Gastrocnemius medialis (tissue), 4 donors: Measurements from ENCODE around the gene IFI6. TPM values are rescaled to one million over a fixed set of nuclear protein-coding genes. Genes with fewer than 3 reads are reported as not detected.

ENCODE experiments used
- ATAC-seq, 2 donors: fragments of 150-250 bp; one replicate each; pipeline ENCODE4 v1.9.1; 2016
- DNase-seq, 2 donors: peaks; one replicate each; pipeline ENCODE4 v3.0.0-alpha.2; 2019
- H3K27ac ChIP-seq, 4 donors: fragments of 200-600 bp; sonication (generic); 1 replicate in 1 of 4; 2 replicates in 3 of 4; pipeline ENCODE4 v1.5.1; 2016 to 2018; ENCODE audit warnings: mild to moderate bottlenecking in 2 of 4, moderate library complexity in 1 of 4
- H3K27me3 ChIP-seq, 3 donors: fragments of 200-600 bp; sonication (generic) in 2 of 3; 1 replicate in 1 of 3; 2 replicates in 2 of 3; pipeline versions ENCODE4 v1.5.1 to v1.6.0; 2016 to 2019; ENCODE audit warnings: mild to moderate bottlenecking in 1 of 3, moderate library complexity in 1 of 3
- H3K36me3 ChIP-seq, 2 donors: fragments of 200-600 bp; sonication (generic) in 1 of 2; one replicate each; pipeline ENCODE4 v1.5.1; 2017 to 2018
- H3K4me1 ChIP-seq, 2 donors: fragments of 200-600 bp; sonication (generic) in 1 of 2; one replicate each; pipeline ENCODE4 v1.5.1; 2016 to 2017; ENCODE audit warnings: mild to moderate bottlenecking in 2 of 2
- H3K4me3 ChIP-seq, 4 donors: fragments of 200-600 bp; sonication (generic) in 3 of 4; 1 replicate in 1 of 4; 2 replicates in 3 of 4; pipeline ENCODE4 v1.5.1; 2016 to 2019; ENCODE audit warnings: mild to moderate bottlenecking in 2 of 4
- H3K9me3 ChIP-seq, 3 donors: fragments of 200-600 bp; sonication (generic) in 2 of 3; 1 replicate in 1 of 3; 2 replicates in 2 of 3; pipeline ENCODE4 v1.5.1; 2016 to 2019
- POLR2A ChIP-seq, 2 donors: fragments of 450-650 bp; IDR thresholded peaks; one replicate each; pipeline ENCODE4 v1.6.1; 2017; ENCODE audit warnings: antibody characterized with exemption in 2 of 2, mild to moderate bottlenecking in 2 of 2, moderate library complexity in 2 of 2
- in situ Hi-C, 4 donors: fragments of 200-750 bp; cut with MboI; loops; one replicate each; pipeline versions ENCODE4 v1.15.0 to v1.8.0; 2017; ENCODE audit warnings: low sequenced_read_pairs in 4 of 4
- intact Hi-C: fragments of 100-400 bp; cut with DNase I; formaldehyde crosslinking; loops from one replicate; pipeline ENCODE4 v1.15.1; 2023; ENCODE audit warnings: low total_unique reads
- total RNA-seq, 4 donors: library from RNA; depleted of rRNA; stranded (reverse); fragments of >200 nt; gene quantifications; one replicate each; pipeline versions ENCODE4 v1.1.0 to v1.2.3, GENCODE V29; 2016
- TF ChIP-seq, protein P1 (sequence below), 5 experiments: fragments of 450-650 bp in 3 of 5; fragments of 200-600 bp in 2 of 5; sonication (generic) in 2 of 5; IDR thresholded peaks in 4 of 5; conservative IDR thresholded peaks in 1 of 5; 1 replicate in 4 of 5; 2 replicates in 1 of 5; pipeline ENCODE4 v1.5.1; 2016 to 2019; ENCODE audit warnings: antibody characterized with exemption in 5 of 5, mild to moderate bottlenecking in 3 of 5, moderate library complexity in 3 of 5

IFI6 gene, protein sequence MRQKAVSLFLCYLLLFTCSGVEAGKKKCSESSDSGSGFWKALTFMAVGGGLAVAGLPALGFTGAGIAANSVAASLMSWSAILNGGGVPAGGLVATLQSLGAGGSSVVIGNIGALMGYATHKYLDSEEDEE
- total RNA-seq = 10 to 100 TPM in 3 of 4 donors, 1 to 10 TPM in 1; 7.7 to 25.1 (median 14.5) TPM

DNA sequence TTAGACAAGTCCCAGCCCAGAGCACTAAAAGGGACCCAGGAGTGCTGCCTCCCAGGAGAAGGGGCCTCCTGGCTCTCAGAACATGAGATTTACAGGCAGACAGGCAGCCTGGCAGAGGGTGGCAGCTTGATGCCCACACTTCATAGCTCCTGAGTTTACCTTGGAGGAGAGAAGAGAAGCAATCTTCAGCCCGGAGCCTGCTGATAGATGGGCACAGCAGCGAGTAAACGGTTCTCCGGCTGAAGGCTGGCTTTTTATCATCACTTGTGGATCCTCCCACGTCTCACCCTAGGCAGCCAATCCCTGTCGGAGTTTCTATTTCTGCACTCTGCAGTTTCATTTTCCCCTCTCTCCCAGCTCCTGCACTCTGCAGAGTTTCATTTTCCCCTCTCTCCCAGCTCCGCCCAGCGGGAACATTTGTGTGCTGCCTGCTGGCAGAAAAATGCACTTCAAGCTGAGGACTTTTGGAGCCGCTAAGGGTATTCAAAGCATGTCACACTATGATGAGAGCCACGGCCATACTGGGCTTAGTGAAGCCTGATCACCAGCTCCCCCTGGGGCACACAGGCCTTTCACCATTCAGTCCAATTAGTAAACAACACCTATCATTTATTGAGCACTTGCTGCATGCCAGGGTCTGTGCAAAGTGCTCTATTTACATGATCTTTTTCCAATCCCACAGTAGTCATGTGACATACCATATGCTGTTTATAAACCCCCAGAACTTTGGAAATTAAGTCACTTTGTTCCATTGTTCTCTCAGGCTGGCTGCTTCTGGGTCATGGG, at the start of gene IFI6:
Gene IFI6 (minus strand): TSS at position 229 of the 786 bp plus-strand sequence. CDS start 2,878 bp downstream, outside the sequence.
- in situ Hi-C loops = no loop called here

DNA sequence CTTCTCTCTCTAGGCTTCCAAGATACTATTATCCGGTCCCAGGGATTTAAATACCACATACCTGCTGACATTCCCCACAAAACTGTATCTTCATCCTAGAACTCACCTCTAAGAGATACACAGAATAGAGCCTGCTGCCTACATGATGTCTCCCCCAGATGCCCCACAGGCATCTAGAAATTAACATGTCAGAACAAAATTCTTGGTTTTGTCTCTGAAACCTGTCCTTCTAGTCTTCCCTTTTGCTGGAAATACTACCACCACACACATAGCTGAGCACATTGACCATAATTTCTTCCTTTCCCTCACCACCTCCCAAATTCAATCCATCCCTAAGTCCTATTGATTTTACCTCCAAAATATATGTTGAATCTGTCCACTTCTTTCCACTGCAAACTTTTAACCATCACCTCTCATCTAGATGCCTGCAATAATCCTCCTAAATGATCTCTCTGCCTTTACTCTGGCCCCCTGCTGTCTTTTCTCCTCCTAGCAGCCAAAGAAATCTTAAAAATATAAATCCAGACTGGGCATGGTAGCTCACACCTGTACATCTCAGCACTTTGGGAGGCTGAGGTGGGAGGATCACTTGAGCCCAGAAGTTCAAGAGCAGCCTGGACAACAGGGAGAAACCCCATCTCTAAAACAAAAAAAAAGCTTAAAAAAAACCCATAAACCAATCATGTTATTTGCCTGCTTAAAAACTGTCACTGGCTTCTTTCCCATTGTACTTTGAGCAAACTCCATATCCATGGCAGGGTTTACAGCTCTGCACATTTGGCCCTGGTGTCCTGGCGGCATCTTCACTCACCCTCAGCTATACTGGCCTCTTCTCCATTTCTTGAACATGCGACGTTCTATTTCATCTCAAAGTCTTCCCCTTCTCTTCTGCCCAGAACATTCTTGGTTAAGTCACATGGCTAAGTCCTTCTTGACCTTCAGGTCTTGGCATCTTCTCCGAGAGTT, 47.6 kb upstream of the IFI6 start:
- in situ Hi-C loops = no loop called here
- Histone ChIP-seq H3K27ac (no peak overlapping the region), H3K4me1 (peaks cover 0 to under 1% of the 10 kb centered on the region in 2 donors), H3K9me3 (no peaks in the 10 kb centered on the region), H3K4me3 (no peak overlapping the region), H3K27me3 (no peaks in the 10 kb centered on the region), H3K36me3 (no peaks in the 10 kb centered on the region)
- ATAC-seq (no peak), DNase-seq (no peak)
- no peak for TF ChIP-seq POLR2A (IDR thresholded peaks at IDR 0.05)
- TF ChIP-seq, protein P1, sequence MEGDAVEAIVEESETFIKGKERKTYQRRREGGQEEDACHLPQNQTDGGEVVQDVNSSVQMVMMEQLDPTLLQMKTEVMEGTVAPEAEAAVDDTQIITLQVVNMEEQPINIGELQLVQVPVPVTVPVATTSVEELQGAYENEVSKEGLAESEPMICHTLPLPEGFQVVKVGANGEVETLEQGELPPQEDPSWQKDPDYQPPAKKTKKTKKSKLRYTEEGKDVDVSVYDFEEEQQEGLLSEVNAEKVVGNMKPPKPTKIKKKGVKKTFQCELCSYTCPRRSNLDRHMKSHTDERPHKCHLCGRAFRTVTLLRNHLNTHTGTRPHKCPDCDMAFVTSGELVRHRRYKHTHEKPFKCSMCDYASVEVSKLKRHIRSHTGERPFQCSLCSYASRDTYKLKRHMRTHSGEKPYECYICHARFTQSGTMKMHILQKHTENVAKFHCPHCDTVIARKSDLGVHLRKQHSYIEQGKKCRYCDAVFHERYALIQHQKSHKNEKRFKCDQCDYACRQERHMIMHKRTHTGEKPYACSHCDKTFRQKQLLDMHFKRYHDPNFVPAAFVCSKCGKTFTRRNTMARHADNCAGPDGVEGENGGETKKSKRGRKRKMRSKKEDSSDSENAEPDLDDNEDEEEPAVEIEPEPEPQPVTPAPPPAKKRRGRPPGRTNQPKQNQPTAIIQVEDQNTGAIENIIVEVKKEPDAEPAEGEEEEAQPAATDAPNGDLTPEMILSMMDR (IDR thresholded peaks at IDR 0.05 in 4 of 5, conservative IDR thresholded peaks at IDR 0.05 in 1 of 5) = no peak
- intact Hi-C loops = no loop called here

More for the DNA sequence above, at the start of gene IFI6:
- Histone ChIP-seq H3K27ac (peak within 1 kb of the TSS; percentile 72 to 83 (median 80)), H3K9me3 (no peaks in the 10 kb centered on the region), H3K4me1 (peaks cover 16 to 27% of the 10 kb centered on the region in 2 donors), H3K27me3 (no peaks in the 10 kb centered on the region), H3K4me3 (peak within 1 kb of the TSS; percentile 52 to 72 (median 65)), H3K36me3 (no peaks in the 10 kb centered on the region)
- peak; percentile 33 to 73 for TF ChIP-seq POLR2A (IDR thresholded peaks at IDR 0.05)
- TF ChIP-seq, protein P1 (IDR thresholded peaks at IDR 0.05 in 4 of 5, conservative IDR thresholded peaks at IDR 0.05 in 1 of 5) = peak in 4 of 5 experiments; percentile 21 to 52 (median 36)
- ATAC-seq (peak; percentile 96 to 98), DNase-seq (peak; percentile 68 to 80)
- intact Hi-C loops = loop anchor here (1.0 to 5.0 kb wide), 2 partner anchors 53 to 100 kb away; partner anchors contain the start of genes FAM76A and STX12

DNA sequence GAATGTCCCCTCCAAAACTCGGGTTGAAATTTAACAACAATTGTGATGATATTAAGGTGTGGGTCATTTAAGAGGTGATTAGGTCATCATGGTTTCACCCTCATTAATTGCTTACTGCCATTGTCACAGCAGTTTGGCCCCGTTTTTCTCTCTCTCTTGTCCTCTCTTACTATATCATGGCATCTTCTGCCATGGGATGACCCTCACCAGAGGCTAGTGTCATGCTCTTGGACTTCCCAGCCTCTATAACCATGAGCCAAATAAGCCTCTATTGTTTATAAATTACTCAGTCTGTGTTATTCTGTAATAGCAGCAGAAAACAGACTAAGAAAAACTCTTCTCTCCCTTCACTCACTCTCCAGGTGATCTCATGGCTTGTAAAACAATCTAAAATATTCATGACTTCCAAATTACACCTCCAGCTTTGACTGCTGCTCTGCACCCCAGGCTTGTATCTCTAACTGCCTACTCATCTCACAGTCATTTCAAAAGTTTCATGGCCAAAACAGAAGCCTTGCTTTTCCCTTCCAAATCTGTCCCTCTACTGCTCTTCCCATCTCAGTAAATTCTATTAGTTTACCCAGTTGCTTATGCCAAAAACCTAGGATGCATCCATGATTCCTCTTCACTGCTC, 44.4 kb upstream of the IFI6 start:
- ATAC-seq (no peak), DNase-seq (no peak)
- TF ChIP-seq POLR2A (IDR thresholded peaks at IDR 0.05) = no peak
- TF ChIP-seq, protein P1 (IDR thresholded peaks at IDR 0.05 in 4 of 5, conservative IDR thresholded peaks at IDR 0.05 in 1 of 5) = no peak
- in situ Hi-C loops = no loop called here
- Histone ChIP-seq H3K36me3 (no peaks in the 10 kb centered on the region), H3K9me3 (no peaks in the 10 kb centered on the region), H3K4me3 (no peak overlapping the region), H3K27ac (no peak overlapping the region), H3K27me3 (no peaks in the 10 kb centered on the region), H3K4me1 (no peaks in the 10 kb centered on the region)
- intact Hi-C loops = no loop called here

DNA sequence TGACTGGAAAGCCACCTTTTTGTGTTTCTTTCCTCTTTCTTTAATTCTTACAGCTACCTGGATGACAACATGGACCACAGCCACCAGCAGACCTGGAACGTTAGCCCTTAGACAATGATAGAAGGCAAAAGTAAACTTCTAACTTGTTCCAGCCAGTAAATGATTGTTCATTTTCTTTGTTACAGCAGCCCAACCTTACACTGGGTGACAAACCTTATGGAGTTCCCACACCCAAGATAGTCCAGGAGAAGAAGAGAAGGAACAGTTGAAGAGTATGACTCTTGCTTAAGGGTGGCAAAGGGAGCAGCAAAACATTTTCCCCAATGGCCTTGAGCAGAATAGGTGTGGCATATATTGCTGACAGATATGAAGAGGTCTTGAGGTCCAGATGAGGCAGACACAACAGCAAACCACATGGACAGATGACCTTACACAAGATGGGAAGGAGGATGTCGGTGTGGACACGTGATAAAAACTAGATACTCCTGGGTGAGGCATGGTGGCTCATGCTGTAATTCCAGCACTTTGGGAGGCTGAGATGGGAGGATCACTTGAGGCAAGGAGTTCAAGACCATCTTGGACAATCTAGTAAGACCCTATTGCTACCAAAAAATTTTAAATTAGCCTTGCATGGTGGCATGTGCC, 42.0 kb upstream of the IFI6 start:
- no peaks in the 10 kb centered on the region for H3K36me3 ChIP-seq
- no peaks in the 10 kb centered on the region for H3K4me1 ChIP-seq
- intact Hi-C loops (no loop called here), in situ Hi-C loops (no loop called here)
- ATAC-seq (no peak), DNase-seq (no peak)
- no peak overlapping the region for H3K4me3 ChIP-seq
- TF ChIP-seq, protein P1 (IDR thresholded peaks at IDR 0.05 in 4 of 5, conservative IDR thresholded peaks at IDR 0.05 in 1 of 5) = no peak
- TF ChIP-seq POLR2A (IDR thresholded peaks at IDR 0.05) = no peak
- no peaks in the 10 kb centered on the region for H3K9me3 ChIP-seq
- H3K27me3 ChIP-seq = no peaks in the 10 kb centered on the region
- no peak overlapping the region for H3K27ac ChIP-seq
